Thyroid gland (tissue), 4 donors: ENCODE data around the gene CASP10.

Source experiments
- POLR2A ChIP-seq, 2 donors: fragments of 450-650 bp; IDR thresholded peaks; one replicate each; pipeline ENCODE4 v1.6.1; 2017; ENCODE audit warnings: antibody characterized with exemption in 2 of 2, mild to moderate bottlenecking in 2 of 2, moderate library complexity in 1 of 2
- TF ChIP-seq, protein P1 (sequence below), 6 experiments: fragments of 200-600 bp in 3 of 6; fragments of 450-650 bp in 3 of 6; sonication (generic) in 3 of 6; IDR thresholded peaks; one replicate each; pipeline ENCODE4 v1.5.1; 2016 to 2019; ENCODE audit warnings: antibody characterized with exemption in 6 of 6, mild to moderate bottlenecking in 2 of 6, inconsistent platforms in 1 of 6, moderate library complexity in 1 of 6

DNA sequence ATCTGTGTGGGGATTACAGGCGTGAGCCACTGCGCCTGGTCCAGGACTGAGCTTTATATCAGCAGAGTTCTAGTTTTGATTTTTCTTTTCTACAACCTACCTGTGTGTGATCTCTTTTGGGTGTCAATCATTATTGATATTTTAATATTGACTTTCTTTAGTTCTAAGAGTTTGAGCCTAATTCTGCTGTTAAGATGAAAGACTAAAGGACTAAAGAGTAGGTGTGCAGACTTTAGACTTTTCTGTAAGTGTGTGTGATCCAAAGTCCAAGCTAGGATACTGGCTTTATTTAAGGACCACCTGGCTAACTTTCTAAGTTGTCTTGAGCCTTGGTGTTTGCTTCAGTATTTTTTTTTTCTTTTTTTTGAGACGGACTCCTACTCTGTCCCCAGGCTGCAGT is 12.4 kb downstream of the CASP10 start:
- TF ChIP-seq, protein P1, sequence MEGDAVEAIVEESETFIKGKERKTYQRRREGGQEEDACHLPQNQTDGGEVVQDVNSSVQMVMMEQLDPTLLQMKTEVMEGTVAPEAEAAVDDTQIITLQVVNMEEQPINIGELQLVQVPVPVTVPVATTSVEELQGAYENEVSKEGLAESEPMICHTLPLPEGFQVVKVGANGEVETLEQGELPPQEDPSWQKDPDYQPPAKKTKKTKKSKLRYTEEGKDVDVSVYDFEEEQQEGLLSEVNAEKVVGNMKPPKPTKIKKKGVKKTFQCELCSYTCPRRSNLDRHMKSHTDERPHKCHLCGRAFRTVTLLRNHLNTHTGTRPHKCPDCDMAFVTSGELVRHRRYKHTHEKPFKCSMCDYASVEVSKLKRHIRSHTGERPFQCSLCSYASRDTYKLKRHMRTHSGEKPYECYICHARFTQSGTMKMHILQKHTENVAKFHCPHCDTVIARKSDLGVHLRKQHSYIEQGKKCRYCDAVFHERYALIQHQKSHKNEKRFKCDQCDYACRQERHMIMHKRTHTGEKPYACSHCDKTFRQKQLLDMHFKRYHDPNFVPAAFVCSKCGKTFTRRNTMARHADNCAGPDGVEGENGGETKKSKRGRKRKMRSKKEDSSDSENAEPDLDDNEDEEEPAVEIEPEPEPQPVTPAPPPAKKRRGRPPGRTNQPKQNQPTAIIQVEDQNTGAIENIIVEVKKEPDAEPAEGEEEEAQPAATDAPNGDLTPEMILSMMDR (IDR thresholded peaks at IDR 0.05): no peak
- no peak for TF ChIP-seq POLR2A (IDR thresholded peaks at IDR 0.05)
